LHCN-M2 (cell line): ENCODE measurements around the gene IYD. TPM values are rescaled to one million over a fixed set of nuclear protein-coding genes. Genes with fewer than 3 reads are reported as not detected.

ENCODE experiments used
- DNase-seq: peaks from one replicate; pipeline ENCODE4 v3.0.0-alpha.2; 2012; ENCODE audit warnings: low read depth
- polyA plus RNA-seq: library from polyadenylated mRNA; unstranded; fragments of >200 nt; gene quantifications from one replicate; pipeline ENCODE4 v1.2.1, GENCODE V29; 2012; ENCODE audit warnings: missing spikeins
- total RNA-seq: library from RNA; depleted of rRNA; stranded (reverse); fragments of >200 nt; gene quantifications from 2 replicates; pipeline ENCODE4 v1.2.3, GENCODE V29; 2014; rRNA removed

Gene IYD
- total RNA-seq: under 0.01 TPM in 1 of 2 replicates, not detected in the other
- not detected for polyA plus RNA-seq

GRCh38 chr6:150368762-150369161 lies at the start of gene IYD:
IYD (plus strand) TSS chr6:150369012; CDS start chr6:150369032, 20 bp downstream.
- no peak for DNase-seq

- DNase-seq: no peak
These were observed 48.9 kb upstream of the IYD start for GRCh38 chr6:150319924-150320323.

GRCh38 chr6:150320442-150320841 lies 48.4 kb upstream of the IYD start:
- no peak for DNase-seq

GRCh38 chr6:150322466-150322871 lies 46.3 kb upstream of the IYD start:
- DNase-seq: no peak

- no peak for DNase-seq
These were observed 45.6 kb upstream of the IYD start for GRCh38 chr6:150323205-150323604.

- DNase-seq: no peak
These were observed 44.8 kb upstream of the IYD start for GRCh38 chr6:150324044-150324443.

- no peak for DNase-seq
These were observed 43.6 kb upstream of the IYD start for GRCh38 chr6:150325066-150325772.

- DNase-seq: no peak
These were observed 41.6 kb upstream of the IYD start for GRCh38 chr6:150327117-150327774.

- no peak for DNase-seq
These were observed 39.9 kb upstream of the IYD start for GRCh38 chr6:150328744-150329405.

- no peak for DNase-seq
These were observed 37.5 kb upstream of the IYD start for GRCh38 chr6:150331344-150331743.

GRCh38 chr6:150332939-150333584 lies 35.8 kb upstream of the IYD start:
- DNase-seq: no peak

GRCh38 chr6:150333585-150333941 lies 35.2 kb upstream of the IYD start:
- no peak for DNase-seq

GRCh38 chr6:150334790-150335783 lies 33.7 kb upstream of the IYD start:
- DNase-seq: peak; percentile 36

GRCh38 chr6:150336299-150336698 lies 32.5 kb upstream of the IYD start:
- DNase-seq: no peak

- DNase-seq: no peak
These were observed 32.1 kb upstream of the IYD start for GRCh38 chr6:150336708-150337107.

GRCh38 chr6:150342126-150342525 lies 26.7 kb upstream of the IYD start:
- no peak for DNase-seq

- DNase-seq: no peak
These were observed 25.4 kb upstream of the IYD start for GRCh38 chr6:150343434-150343833.

GRCh38 chr6:150345781-150346180 lies 23.0 kb upstream of the IYD start:
- DNase-seq: no peak

- no peak for DNase-seq
These were observed 22.5 kb upstream of the IYD start for GRCh38 chr6:150346346-150346745.

- DNase-seq: no peak
These were observed 21.0 kb upstream of the IYD start for GRCh38 chr6:150347845-150348244.

- DNase-seq: no peak
These were observed 19.3 kb upstream of the IYD start for GRCh38 chr6:150349546-150349945.
